Measurements from ENCODE around the gene SGCD.

- TF ChIP-seq, protein P1, sequence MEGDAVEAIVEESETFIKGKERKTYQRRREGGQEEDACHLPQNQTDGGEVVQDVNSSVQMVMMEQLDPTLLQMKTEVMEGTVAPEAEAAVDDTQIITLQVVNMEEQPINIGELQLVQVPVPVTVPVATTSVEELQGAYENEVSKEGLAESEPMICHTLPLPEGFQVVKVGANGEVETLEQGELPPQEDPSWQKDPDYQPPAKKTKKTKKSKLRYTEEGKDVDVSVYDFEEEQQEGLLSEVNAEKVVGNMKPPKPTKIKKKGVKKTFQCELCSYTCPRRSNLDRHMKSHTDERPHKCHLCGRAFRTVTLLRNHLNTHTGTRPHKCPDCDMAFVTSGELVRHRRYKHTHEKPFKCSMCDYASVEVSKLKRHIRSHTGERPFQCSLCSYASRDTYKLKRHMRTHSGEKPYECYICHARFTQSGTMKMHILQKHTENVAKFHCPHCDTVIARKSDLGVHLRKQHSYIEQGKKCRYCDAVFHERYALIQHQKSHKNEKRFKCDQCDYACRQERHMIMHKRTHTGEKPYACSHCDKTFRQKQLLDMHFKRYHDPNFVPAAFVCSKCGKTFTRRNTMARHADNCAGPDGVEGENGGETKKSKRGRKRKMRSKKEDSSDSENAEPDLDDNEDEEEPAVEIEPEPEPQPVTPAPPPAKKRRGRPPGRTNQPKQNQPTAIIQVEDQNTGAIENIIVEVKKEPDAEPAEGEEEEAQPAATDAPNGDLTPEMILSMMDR (optimal IDR thresholded peaks at IDR 0.05 in 1 of 3, IDR thresholded peaks at IDR 0.05 in 1 of 3, conservative IDR thresholded peaks at IDR 0.05 in 1 of 3; ENCODE audit: extremely low read depth in 1 of 3, insufficient read depth in 2 of 3, low read length in 3 of 3), result no peak
- TF ChIP-seq EZH2 (IDR thresholded peaks at IDR 0.05; ENCODE audit: low read length), result no peak
Measured at GRCh38 chr5:156628421-156628820, 301.5 kb downstream of the SGCD start.
